Measurements from ENCODE around the gene DYRK2. TPM values are rescaled to one million over a fixed set of nuclear protein-coding genes. Genes with fewer than 3 reads are reported as not detected.

The DYRK2 gene
- total and polyA plus RNA-seq, 8 donors, result 2.6 to 25.8 (median 12.2) TPM

GRCh38 chr12:67647181-67647798 lies 1.3 kb upstream of the DYRK2 start:
- ATAC-seq (peak; percentile 21 to 45 (median 23)), FAIRE-seq (no peak), DNase-seq (peak in 5 of 6 donors; percentile 30 to 63 (median 42))
- Histone ChIP-seq H3K27me3 (no peaks in the 10 kb centered on the region), H3K4me3 (peak overlapping the region in 2 of 4 donors; percentile 90 to 94), H3K27ac (peak overlapping the region; percentile 88 to 98 (median 96)), H3K36me3 (no peaks in the 10 kb centered on the region), H3K4me1 (peaks cover 0 to 18% (median 2%) of the 10 kb centered on the region in 3 donors), H3K9me3 (no peaks in the 10 kb centered on the region)
- 41% methylated on average over 21 of the region's 21 CpGs for WGBS, 2 donors
- intact Hi-C loops (cut with DNase I), result no loop called here
- TF ChIP-seq, protein P1, sequence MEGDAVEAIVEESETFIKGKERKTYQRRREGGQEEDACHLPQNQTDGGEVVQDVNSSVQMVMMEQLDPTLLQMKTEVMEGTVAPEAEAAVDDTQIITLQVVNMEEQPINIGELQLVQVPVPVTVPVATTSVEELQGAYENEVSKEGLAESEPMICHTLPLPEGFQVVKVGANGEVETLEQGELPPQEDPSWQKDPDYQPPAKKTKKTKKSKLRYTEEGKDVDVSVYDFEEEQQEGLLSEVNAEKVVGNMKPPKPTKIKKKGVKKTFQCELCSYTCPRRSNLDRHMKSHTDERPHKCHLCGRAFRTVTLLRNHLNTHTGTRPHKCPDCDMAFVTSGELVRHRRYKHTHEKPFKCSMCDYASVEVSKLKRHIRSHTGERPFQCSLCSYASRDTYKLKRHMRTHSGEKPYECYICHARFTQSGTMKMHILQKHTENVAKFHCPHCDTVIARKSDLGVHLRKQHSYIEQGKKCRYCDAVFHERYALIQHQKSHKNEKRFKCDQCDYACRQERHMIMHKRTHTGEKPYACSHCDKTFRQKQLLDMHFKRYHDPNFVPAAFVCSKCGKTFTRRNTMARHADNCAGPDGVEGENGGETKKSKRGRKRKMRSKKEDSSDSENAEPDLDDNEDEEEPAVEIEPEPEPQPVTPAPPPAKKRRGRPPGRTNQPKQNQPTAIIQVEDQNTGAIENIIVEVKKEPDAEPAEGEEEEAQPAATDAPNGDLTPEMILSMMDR (IDR thresholded peaks at IDR 0.05), result no peak

GRCh38 chr12:67647799-67648520 lies 585 bp upstream of the DYRK2 start:
- WGBS, 2 donors, result 1% methylated on average over 33 to 41 of the region's 41 CpGs
- H3K27me3 ChIP-seq, result no peaks in the 10 kb centered on the region
- no peaks in the 10 kb centered on the region for H3K9me3 ChIP-seq
- peak; percentile 70 to 88 (median 77) for DNase-seq
- peaks cover 0 to 20% (median 9%) of the 10 kb centered on the region in 3 donors for H3K4me1 ChIP-seq
- peak; percentile 76 to 86 (median 78) for ATAC-seq
- TF ChIP-seq, protein P1 (IDR thresholded peaks at IDR 0.05), result peak in 3 of 4 donors; percentile 14 to 20 (median 14)
- FAIRE-seq, result no peak
- H3K4me3 ChIP-seq, result peak overlapping the region; percentile 74 to 94 (median 92)
- intact Hi-C loops (cut with DNase I), result no loop called here
- no peaks in the 10 kb centered on the region for H3K36me3 ChIP-seq
- H3K27ac ChIP-seq, result peak overlapping the region; percentile 88 to 98 (median 96)

DNA sequence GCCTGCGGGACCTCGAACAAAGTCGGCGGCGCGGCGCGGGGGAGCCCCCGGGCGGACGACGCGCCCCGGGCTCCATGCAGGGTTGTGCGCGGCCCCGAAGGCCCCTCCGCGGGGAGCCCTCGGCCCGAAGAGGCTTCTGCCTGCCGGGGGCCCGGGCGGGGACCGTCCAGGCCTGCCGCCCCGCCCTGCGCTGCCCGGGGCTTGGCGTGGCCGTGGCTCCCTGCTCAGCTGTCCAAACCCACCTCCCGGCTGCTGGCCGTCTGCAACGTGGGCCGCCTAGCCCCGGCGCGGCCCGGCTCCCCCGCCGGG lies 670 bp downstream of the DYRK2 start:
- FAIRE-seq (no peak), DNase-seq (peak in 2 of 6 donors; percentile 29 to 81), ATAC-seq (peak; percentile 1 to 40 (median 10))
- Histone ChIP-seq H3K4me1 (peaks cover 0 to 24% (median 9%) of the 10 kb centered on the region in 3 donors), H3K4me3 (peak overlapping the region; percentile 84 to 94 (median 92)), H3K27me3 (no peaks in the 10 kb centered on the region), H3K27ac (peak overlapping the region; percentile 89 to 98 (median 96)), H3K36me3 (no peaks in the 10 kb centered on the region), H3K9me3 (no peaks in the 10 kb centered on the region)
- 0% methylated on average over 36 to 41 of the region's 41 CpGs for WGBS, 2 donors
- TF ChIP-seq, protein P1 (IDR thresholded peaks at IDR 0.05), result no peak
- intact Hi-C loops (cut with DNase I), result no loop called here

DNA sequence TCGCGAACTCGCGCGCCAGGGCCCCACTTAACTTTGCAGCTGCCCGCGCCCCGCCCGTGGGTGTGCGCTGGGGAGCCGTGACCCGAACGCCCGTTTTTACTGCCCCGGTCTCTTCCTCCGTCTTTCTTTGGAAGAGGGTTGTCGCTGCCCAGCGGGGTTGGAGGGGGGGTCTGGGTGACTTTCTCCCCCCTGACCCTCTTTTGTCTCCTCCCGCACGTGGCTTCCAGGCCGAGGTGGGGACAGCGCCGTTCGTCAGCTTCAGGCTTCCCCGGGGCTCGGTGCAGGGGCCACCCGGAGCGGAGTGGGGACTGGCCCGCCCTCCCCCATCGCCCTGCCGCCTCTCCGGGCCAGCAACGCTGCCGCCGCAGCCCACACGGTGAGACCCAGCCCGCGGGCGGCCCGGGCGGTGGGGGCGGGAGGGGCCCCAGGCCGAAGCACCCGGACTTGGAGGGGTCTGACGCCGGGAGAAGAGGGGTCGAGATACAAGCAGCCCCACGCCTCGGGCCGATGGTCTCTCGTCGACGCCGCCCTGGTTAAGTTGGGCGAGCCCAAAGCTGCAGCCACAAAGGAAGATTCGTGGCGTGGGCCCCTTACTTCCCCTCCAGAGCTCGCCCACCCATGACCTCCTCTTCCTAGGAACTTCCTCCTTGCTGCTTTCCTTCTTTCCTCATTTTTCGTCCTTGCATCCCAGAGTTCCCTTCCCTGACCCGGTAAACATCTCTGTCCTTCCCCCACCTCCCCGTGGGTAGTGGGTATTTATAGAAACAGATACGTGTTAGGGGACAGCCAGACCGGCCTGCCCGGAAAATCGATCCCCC lies 1.2 kb downstream of the DYRK2 start:
- TF ChIP-seq, protein P1 (IDR thresholded peaks at IDR 0.05), result no peak
- Histone ChIP-seq H3K4me1 (peaks cover 0 to 25% (median 9%) of the 10 kb centered on the region in 3 donors), H3K27me3 (no peaks in the 10 kb centered on the region), H3K4me3 (peak overlapping the region; percentile 84 to 94 (median 92)), H3K36me3 (no peaks in the 10 kb centered on the region), H3K9me3 (no peaks in the 10 kb centered on the region), H3K27ac (peak overlapping the region; percentile 89 to 98 (median 96))
- DNase-seq (peak; percentile 33 to 83 (median 56)), FAIRE-seq (no peak), ATAC-seq (peak; percentile 21 to 44 (median 28))
- WGBS, 2 donors, result 0% methylated on average over 56 to 65 of the region's 65 CpGs
- intact Hi-C loops (cut with DNase I), result no loop called here
